ENCODE data around the gene DNAJC17.

Gene DNAJC17

GRCh38 chr15:40721701-40722100 is 85.6 kb downstream of the DNAJC17 start:
- DNase-seq (ENCODE audit: extremely low read depth, low read depth): no peak
- no peak for TF ChIP-seq CTCF (IDR thresholded peaks at IDR 0.05; ENCODE audit: low read depth, low read length)

DNA sequence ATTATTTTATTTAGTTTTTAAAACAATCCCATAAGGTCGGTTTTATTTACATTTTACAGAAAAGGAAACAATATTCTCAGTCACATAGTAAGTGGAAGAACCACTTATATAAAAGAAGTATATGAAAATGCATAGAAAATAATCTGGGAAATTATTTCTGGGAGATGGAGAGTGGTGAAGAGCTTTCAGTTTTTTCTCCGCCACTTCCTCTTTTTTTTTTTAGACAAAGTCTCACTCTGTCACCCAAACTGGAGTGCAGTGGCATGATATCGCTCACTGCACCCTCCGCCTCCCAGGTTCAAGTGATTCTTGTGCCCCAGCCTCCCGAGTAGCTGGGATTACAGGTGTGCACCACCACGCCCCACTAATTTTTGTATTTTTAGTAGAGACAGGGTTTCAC is 91.1 kb downstream of the DNAJC17 start:
- TF ChIP-seq CTCF (IDR thresholded peaks at IDR 0.05; ENCODE audit: low read depth, low read length): no peak
- no peak for DNase-seq (ENCODE audit: extremely low read depth, low read depth)
